ENCODE measurements around the gene TASP1. TPM values are rescaled to one million over a fixed set of nuclear protein-coding genes. Genes with fewer than 3 reads are reported as not detected.

The TASP1 gene
- total and polyA plus RNA-seq, 2 donors (not counting 1 experiment from before 2014, with no cell fraction given), result 6.4 to 23.9 TPM

DNA sequence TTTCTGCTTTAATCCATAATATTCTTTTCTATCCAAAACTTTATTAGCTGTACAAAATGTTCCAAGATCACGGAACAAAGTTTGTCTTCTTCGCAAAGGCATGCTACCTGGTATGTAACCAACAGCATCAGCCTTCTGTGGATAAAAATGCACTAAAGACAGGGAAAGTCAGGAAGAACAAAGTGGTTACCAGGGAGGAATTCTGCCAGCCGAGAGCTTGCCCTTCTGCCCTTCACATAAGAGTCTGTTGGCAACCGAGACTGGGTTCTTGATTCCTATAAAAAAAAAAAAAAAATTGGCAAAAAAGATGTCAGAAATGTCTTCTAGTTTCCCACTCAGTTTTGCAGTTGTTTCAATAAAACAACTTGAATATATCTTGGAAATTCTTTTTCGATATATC, 58.0 kb downstream of the TASP1 start:
- no peak overlapping the region for H3K9ac ChIP-seq (ENCODE audit: low read length)
- ATAC-seq (ENCODE audit: low read depth) (no peak), DNase-seq (no peak)
- intact Hi-C loops (cut with micrococcal nuclease), result no loop called here
- H4K20me1 ChIP-seq (ENCODE audit: control insufficient read depth, insufficient read depth, low read length, poor library complexity, severe bottlenecking), result no peaks in the 10 kb centered on the region
- H3K4me3 ChIP-seq (ENCODE audit: control extremely low read depth in 1 of 5, extremely low read depth in 1 of 5, insufficient read depth in 1 of 5, low read depth in 2 of 5, low read length in 4 of 5), result no peak overlapping the region
- Mint-ChIP-seq H3K27me3 (no peaks in the 10 kb centered on the region), H3K9me3 (ENCODE audit: insufficient read depth) (peaks cover 4% of the 10 kb centered on the region), H3K27ac (no peak overlapping the region), H3K4me1 (no peaks in the 10 kb centered on the region), H3K4me3 (no peak overlapping the region)
- H3K36me3 ChIP-seq (replicated peaks in 1 of 2; ENCODE audit: control extremely low read depth in 1 of 2, control insufficient read depth in 1 of 2, extremely low read depth in 1 of 2, insufficient read depth in 2 of 2, low read length in 1 of 2), result peaks cover 3 to 9% of the 10 kb centered on the region in 2 experiments
- H3K27ac ChIP-seq (ENCODE audit: low read length in 2 of 2), result no peak overlapping the region
- POLR2A ChIA-PET, result no interaction called here
- H3K4me1 ChIP-seq (ENCODE audit: control insufficient read depth in 2 of 2, insufficient read depth in 2 of 2, low read length in 2 of 2), result no peaks in the 10 kb centered on the region
- CTCF ChIA-PET, result no interaction called here
- H3K79me2 ChIP-seq (ENCODE audit: control insufficient read depth, insufficient read depth, low read length), result no peaks in the 10 kb centered on the region
- H2AFZ ChIP-seq (ENCODE audit: insufficient read depth, low read depth, low read length, poor library complexity, severe bottlenecking), result no peak overlapping the region
- no peak overlapping the region for H3K4me2 ChIP-seq (replicated peaks; ENCODE audit: low read depth, low read length, poor library complexity, severe bottlenecking)
- 93% methylated on average over 2 of the region's 5 CpGs for WGBS (ENCODE audit: insufficient coverage)
- TF ChIP-seq, protein P1, sequence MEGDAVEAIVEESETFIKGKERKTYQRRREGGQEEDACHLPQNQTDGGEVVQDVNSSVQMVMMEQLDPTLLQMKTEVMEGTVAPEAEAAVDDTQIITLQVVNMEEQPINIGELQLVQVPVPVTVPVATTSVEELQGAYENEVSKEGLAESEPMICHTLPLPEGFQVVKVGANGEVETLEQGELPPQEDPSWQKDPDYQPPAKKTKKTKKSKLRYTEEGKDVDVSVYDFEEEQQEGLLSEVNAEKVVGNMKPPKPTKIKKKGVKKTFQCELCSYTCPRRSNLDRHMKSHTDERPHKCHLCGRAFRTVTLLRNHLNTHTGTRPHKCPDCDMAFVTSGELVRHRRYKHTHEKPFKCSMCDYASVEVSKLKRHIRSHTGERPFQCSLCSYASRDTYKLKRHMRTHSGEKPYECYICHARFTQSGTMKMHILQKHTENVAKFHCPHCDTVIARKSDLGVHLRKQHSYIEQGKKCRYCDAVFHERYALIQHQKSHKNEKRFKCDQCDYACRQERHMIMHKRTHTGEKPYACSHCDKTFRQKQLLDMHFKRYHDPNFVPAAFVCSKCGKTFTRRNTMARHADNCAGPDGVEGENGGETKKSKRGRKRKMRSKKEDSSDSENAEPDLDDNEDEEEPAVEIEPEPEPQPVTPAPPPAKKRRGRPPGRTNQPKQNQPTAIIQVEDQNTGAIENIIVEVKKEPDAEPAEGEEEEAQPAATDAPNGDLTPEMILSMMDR (IDR thresholded peaks at IDR 0.05), result no peak
- no peak for TF ChIP-seq EZH2 (IDR thresholded peaks at IDR 0.05; ENCODE audit: borderline replicate concordance, insufficient read depth, low read depth, low read length, poor library complexity, severe bottlenecking)
- H3K9me3 ChIP-seq (ENCODE audit: control extremely low read depth in 1 of 3, control insufficient read depth in 2 of 3, insufficient read depth in 1 of 3, low read length in 2 of 3), result peaks cover 0 to 4% (median 0%) of the 10 kb centered on the region in 3 donors
- H3K27me3 ChIP-seq (replicated peaks in 1 of 4; ENCODE audit: control extremely low read depth in 1 of 4, control insufficient read depth in 3 of 4, insufficient read depth in 4 of 4, low read length in 3 of 4), result no peaks in the 10 kb centered on the region

DNA sequence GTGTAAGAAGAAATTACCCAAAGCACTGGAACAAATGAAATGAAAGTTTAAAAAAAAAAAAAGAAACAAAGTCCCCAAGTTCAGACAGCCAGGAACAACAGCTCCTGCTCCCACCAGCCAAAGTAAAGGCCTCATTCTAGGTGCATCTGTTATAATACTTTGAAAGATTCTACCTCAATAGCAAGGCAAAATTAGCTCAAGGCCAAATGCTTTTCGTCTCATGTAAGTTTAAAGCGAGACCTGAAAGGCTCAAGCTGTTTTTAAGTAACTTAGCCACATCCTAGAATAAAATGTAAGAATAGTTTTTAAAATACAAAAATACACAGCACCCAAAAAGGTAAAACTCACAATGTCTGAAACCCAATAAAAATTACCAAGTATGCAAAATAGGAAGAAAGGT, 64.7 kb downstream of the TASP1 start:
- intact Hi-C loops (cut with micrococcal nuclease), result no loop called here
- no CpG with 5 or more reads among the region's 2 CpGs for WGBS (ENCODE audit: insufficient coverage)
- Histone ChIP-seq H3K9ac (ENCODE audit: low read length) (no peak overlapping the region), H3K79me2 (ENCODE audit: control insufficient read depth, insufficient read depth, low read length) (no peaks in the 10 kb centered on the region), H3K36me3 (replicated peaks in 1 of 2; ENCODE audit: control extremely low read depth in 1 of 2, control insufficient read depth in 1 of 2, extremely low read depth in 1 of 2, insufficient read depth in 2 of 2, low read length in 1 of 2) (peaks cover 3 to 5% of the 10 kb centered on the region in 2 experiments), H4K20me1 (ENCODE audit: control insufficient read depth, insufficient read depth, low read length, poor library complexity, severe bottlenecking) (no peaks in the 10 kb centered on the region), H2AFZ (ENCODE audit: insufficient read depth, low read depth, low read length, poor library complexity, severe bottlenecking) (no peak overlapping the region), H3K4me3 (ENCODE audit: control extremely low read depth in 1 of 5, extremely low read depth in 1 of 5, insufficient read depth in 1 of 5, low read depth in 2 of 5, low read length in 4 of 5) (no peak overlapping the region), H3K4me1 (ENCODE audit: control insufficient read depth in 2 of 2, insufficient read depth in 2 of 2, low read length in 2 of 2) (no peaks in the 10 kb centered on the region), H3K4me2 (replicated peaks; ENCODE audit: low read depth, low read length, poor library complexity, severe bottlenecking) (no peak overlapping the region), H3K27ac (ENCODE audit: low read length in 2 of 2) (no peak overlapping the region), H3K9me3 (ENCODE audit: control extremely low read depth in 1 of 3, control insufficient read depth in 2 of 3, insufficient read depth in 1 of 3, low read length in 2 of 3) (peaks cover 0 to 4% (median 0%) of the 10 kb centered on the region in 3 donors), H3K27me3 (replicated peaks in 1 of 4; ENCODE audit: control extremely low read depth in 1 of 4, control insufficient read depth in 3 of 4, insufficient read depth in 4 of 4, low read length in 3 of 4) (no peaks in the 10 kb centered on the region)
- ATAC-seq (ENCODE audit: low read depth) (no peak), DNase-seq (no peak)
- Mint-ChIP-seq H3K4me3 (no peak overlapping the region), H3K27ac (no peak overlapping the region), H3K4me1 (no peaks in the 10 kb centered on the region), H3K9me3 (ENCODE audit: insufficient read depth) (peaks cover 2% of the 10 kb centered on the region), H3K27me3 (no peaks in the 10 kb centered on the region)
- ChIA-PET CTCF (interaction anchor here (1.2 kb wide), 2 partner anchors 9 to 27 kb away, joined by 4 read pairs; no protein-coding TSS in a partner anchor), POLR2A (no interaction called here)
- TF ChIP-seq, protein P1 (IDR thresholded peaks at IDR 0.05), result no peak
- no peak for TF ChIP-seq EZH2 (IDR thresholded peaks at IDR 0.05; ENCODE audit: borderline replicate concordance, insufficient read depth, low read depth, low read length, poor library complexity, severe bottlenecking)

Measured in B cell (primary cell).